AG09319 (cell line): ENCODE data around the gene PLEKHG5.

Experiments used
- DNase-seq: peaks from one replicate; pipeline ENCODE4 v3.0.0-alpha.2; 2010; ENCODE audit warnings: low read depth; ENCODE audit errors: extremely low read depth
- TF ChIP-seq, protein P1 (sequence below): IDR thresholded peaks from 2 replicates; pipeline ENCODE4 v1.5.1; 2011; ENCODE audit warnings: low read depth, mild to moderate bottlenecking, inconsistent platforms, low read length, moderate library complexity

PLEKHG5 gene

DNA sequence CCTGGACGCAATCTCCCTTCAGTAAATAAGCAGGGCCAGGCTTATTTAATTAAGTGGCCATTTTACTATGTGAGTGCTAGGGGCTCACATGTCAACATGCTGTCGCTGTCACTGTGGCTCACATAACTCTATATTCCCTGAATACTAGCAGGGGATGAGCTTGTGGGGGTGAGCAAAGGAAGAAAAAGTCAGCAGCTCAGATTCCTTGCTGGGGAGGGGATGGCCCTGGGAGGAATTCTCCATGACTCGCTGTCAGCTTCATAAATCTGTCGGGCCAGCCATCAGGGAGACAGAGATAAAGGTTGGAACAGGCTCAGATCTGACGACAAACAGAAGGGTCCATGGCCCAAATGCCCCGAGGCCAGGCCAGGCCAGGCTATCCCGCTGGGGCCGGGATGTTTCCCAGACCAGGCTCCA lies 26.0 kb upstream of the PLEKHG5 start:
- DNase-seq = no peak
- TF ChIP-seq, protein P1, sequence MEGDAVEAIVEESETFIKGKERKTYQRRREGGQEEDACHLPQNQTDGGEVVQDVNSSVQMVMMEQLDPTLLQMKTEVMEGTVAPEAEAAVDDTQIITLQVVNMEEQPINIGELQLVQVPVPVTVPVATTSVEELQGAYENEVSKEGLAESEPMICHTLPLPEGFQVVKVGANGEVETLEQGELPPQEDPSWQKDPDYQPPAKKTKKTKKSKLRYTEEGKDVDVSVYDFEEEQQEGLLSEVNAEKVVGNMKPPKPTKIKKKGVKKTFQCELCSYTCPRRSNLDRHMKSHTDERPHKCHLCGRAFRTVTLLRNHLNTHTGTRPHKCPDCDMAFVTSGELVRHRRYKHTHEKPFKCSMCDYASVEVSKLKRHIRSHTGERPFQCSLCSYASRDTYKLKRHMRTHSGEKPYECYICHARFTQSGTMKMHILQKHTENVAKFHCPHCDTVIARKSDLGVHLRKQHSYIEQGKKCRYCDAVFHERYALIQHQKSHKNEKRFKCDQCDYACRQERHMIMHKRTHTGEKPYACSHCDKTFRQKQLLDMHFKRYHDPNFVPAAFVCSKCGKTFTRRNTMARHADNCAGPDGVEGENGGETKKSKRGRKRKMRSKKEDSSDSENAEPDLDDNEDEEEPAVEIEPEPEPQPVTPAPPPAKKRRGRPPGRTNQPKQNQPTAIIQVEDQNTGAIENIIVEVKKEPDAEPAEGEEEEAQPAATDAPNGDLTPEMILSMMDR = no peak

DNA sequence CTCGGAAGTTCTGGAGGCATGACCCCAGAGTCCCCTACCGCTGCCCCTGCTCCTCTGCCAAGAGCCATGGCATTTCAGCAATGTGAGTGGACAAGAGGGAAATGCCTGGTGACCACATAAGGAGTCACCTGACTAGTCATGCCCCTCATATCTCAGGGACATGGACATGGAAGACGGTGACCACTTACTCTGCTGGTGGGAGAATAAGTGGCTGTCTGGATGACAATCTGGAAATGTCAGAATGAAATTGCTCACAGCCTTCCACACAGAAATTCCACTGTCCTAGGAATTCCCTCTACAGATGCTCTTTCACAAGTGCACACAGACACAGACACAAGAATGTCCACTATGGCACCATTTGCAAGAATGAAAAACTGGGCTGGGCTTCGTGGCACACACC lies 24.3 kb upstream of the PLEKHG5 start:
- DNase-seq = no peak
- TF ChIP-seq, protein P1 = no peak

DNA sequence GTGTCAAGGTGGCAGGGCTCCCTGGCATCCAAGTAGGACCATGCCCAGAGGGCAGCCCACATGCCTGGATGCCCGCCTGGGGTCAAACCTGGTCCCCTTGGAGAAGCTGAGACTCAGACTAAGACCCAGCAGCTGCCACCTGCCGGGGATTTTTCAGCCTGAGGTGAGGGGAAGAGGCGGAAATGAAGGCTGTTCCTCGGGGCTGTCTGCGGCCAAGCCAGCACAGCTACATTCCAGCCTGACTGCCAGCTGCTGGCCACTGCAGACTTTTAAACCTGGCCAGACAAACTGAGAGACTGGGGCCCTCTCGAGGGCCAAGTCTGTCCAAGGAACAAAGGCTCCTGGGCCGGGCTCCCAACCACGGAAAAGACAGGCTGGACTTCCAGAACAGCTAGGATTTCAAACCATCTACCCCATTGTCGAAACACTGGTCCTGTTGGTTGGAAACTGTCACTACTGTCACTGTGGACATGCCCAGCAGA lies 21.9 kb upstream of the PLEKHG5 start:
- DNase-seq = no peak
- TF ChIP-seq, protein P1 = no peak

DNA sequence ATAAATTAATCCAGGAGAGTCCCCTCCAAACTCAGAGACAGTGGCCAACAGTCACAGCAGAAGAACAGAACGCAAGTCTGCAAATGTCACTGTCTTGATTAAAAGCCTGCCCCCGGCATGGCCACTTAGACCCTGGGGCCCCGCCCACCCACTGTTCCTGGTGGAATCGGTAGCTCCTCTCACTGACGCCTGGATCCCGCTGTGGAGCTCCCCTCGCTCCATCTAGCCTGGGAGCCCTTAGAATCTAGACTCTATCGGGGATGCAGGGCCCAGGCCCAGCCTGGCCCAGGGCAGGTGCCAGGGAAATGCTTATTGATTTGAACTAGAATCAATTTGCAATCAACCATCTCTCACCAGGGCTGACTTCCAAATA lies 21.4 kb upstream of the PLEKHG5 start:
- TF ChIP-seq, protein P1 = no peak
- DNase-seq = no peak

DNA sequence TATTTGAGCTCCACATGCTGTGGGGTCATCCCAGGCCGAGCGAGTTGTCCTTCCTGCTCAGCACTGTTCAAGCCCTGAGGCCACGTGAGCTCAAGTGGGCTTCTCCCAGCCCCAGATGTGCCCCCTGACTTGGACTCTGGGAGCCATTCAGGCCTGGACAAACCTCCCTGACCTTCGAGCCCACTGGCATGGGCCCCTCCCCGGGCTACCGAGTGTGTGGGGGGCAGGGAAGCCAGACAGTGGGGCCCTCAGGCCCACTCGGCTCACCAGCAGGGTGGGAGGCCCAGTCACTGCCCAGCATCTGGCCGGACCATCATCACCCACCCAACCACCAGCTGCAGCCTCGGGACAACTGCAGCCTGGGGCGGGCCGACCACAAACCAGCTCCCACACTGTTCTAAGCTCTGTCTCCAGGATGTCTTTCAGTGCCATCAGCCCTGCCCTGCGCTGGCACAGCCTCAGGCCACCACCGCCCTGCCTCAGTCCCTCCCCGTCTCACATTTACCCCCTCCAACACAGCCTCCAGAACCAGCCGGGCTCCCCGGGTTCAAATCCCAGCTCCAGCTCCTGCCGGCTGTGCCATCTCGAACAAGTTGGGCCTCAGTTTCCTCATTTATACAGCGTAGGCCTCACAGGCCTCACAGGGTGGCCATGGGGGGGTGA lies 20.9 kb upstream of the PLEKHG5 start:
- TF ChIP-seq, protein P1 = no peak
- DNase-seq = no peak

DNA sequence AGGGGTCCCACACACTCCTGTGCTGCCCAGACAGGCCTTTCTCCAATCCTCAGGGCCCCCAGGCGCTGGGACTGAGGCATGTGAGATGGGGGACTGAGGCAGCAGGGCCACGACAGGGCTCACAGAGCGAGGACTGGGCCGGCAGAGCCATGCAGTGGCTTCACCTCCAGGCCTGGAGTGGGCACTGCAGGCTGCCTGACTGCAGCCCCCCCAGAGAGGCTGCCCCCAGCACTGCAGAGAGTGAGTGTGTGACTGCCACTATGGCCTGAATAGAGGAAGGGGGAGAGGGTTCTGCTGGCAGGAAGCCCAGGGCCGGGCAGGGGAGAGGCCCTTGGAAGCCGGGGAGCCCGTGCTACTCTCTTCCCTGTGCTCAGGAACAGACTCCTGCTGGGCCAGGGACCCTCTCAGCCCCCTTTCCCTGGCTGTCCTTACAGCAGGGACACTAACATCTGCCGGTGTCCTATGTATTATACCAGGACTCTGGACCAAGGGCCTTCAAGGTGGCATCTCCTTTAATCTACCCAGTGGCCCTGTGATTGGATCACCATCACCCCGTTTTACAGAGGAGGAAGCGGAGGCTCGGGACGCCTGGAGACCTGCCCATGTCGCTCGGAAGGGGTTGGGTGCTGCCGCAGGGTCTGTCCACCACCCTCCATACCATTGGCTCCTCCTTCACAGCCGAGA lies 20.2 kb upstream of the PLEKHG5 start:
- DNase-seq = no peak
- TF ChIP-seq, protein P1 = no peak

DNA sequence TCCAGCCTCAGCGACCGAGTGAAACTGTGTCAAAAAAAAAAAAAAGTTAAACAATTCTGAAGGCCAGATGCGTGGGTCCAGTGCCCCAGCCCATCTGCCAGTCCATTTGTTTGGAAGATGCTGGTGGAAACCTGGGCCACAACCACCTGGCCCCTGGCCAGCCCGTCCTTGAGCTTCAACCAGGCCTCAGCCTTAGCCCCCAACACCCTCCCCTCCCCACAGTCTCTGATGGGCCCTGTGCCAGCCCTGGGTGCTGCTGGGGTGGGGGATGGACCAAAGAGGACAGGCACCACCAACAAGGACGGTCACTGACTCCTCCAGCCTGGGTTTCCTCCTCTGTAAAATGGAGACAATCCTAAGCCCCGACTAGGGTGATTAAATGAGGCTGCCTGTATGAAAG lies 19.6 kb upstream of the PLEKHG5 start:
- no peak for DNase-seq
- TF ChIP-seq, protein P1 = no peak
